Measurements from ENCODE around the gene ZMIZ1.

GRCh38 chr10:79295563-79295962, 226.8 kb downstream of the ZMIZ1 start:
- no peak for TF ChIP-seq CTCF (IDR thresholded peaks at IDR 0.05)
- no peak for TF ChIP-seq POLR2A (IDR thresholded peaks at IDR 0.05)

Data from body of pancreas (tissue), 4 donors.